Left lobe of liver (tissue), 2 donors: ENCODE data around the gene MGRN1. TPM values are rescaled to one million over a fixed set of nuclear protein-coding genes. Genes with fewer than 3 reads are reported as not detected.

Source experiments
- ATAC-seq: fragments of 200-7000 bp; cut with Tn5 transposase; one replicate; pipeline ENCODE4 v1.9.1; 2020; ENCODE audit warnings: mild to moderate bottlenecking, moderate library complexity
- DNase-seq: peaks from one replicate; pipeline ENCODE4 v3.0.0-alpha.2; 2020; ENCODE audit warnings: low spot score
- total RNA-seq: library from RNA; stranded (reverse); gene quantifications from one replicate; pipeline ENCODE4 v1.2.1, GENCODE V29; 2021
- donor health status: DM: no; HTN: no; CAD: no; lungs with moderate emphysema.
- donor health status: DM: no; HTN: yes; CAD: no.

The MGRN1 gene
- total RNA-seq, 1 donor from 2014 or later: 59.5 TPM

- DNase-seq: no peak
- ATAC-seq: no peak
These were observed 42.8 kb downstream of the MGRN1 start for GRCh38 chr16:4667203-4667963.

- ATAC-seq: no peak
- no peak for DNase-seq
These were observed 43.8 kb downstream of the MGRN1 start for GRCh38 chr16:4668313-4668960.

- ATAC-seq: no peak
- no peak for DNase-seq
These were observed 48.9 kb downstream of the MGRN1 start for GRCh38 chr16:4673387-4674046.

GRCh38 chr16:4674926-4675530 is 50.4 kb downstream of the MGRN1 start:
- no peak for DNase-seq
- no peak for ATAC-seq

- ATAC-seq (peak; percentile 36), DNase-seq (peak; percentile 82)
These were observed 51.5 kb downstream of the MGRN1 start for GRCh38 chr16:4675864-4676786.

GRCh38 chr16:4676831-4677230 is 52.2 kb downstream of the MGRN1 start:
- DNase-seq: peak; percentile 77
- peak; percentile 15 for ATAC-seq

- ATAC-seq (peak; percentile 39), DNase-seq (peak; percentile 80)
These were observed 52.8 kb downstream of the MGRN1 start for GRCh38 chr16:4677390-4677789.

- DNase-seq (no peak), ATAC-seq (no peak)
These were observed 53.4 kb downstream of the MGRN1 start for GRCh38 chr16:4677994-4678393.

- no peak for ATAC-seq
These were observed 54.0 kb downstream of the MGRN1 start for GRCh38 chr16:4678596-4678995.

GRCh38 chr16:4679156-4679849 is 54.7 kb downstream of the MGRN1 start:
- DNase-seq (peak; percentile 89), ATAC-seq (peak; percentile 46)

More at GRCh38 chr16:4678596-4678995, 54.0 kb downstream of the MGRN1 start:
- no peak for DNase-seq

- DNase-seq (peak; percentile 93), ATAC-seq (peak; percentile 9)
These were observed 55.4 kb downstream of the MGRN1 start for GRCh38 chr16:4679850-4680636.

GRCh38 chr16:4680673-4681470 is 56.2 kb downstream of the MGRN1 start:
- ATAC-seq: peak; percentile 32
- DNase-seq: peak; percentile 91

GRCh38 chr16:4681471-4682083 is 57.0 kb downstream of the MGRN1 start:
- no peak for DNase-seq

GRCh38 chr16:4682084-4682591 is 57.5 kb downstream of the MGRN1 start:
- DNase-seq: no peak
- ATAC-seq: no peak

More at GRCh38 chr16:4681471-4682083, 57.0 kb downstream of the MGRN1 start:
- ATAC-seq: no peak

GRCh38 chr16:4682616-4683254 is 58.1 kb downstream of the MGRN1 start:
- ATAC-seq (peak; percentile 25), DNase-seq (peak; percentile 79)

- DNase-seq: peak; percentile 88
- ATAC-seq: peak; percentile 30
These were observed 58.8 kb downstream of the MGRN1 start for GRCh38 chr16:4683255-4684057.
